SK-N-MC (cell line): ENCODE data around the gene CCDC107.

ENCODE experiments used
- DNase-seq: peaks from one replicate; pipeline ENCODE4 v3.0.0-alpha.2; 2011; ENCODE audit warnings: low read depth, low spot score
- H3K27ac ChIP-seq: fragments of 200-600 bp; sonication (generic); 2 replicates; pipeline ENCODE4 v1.5.1; 2016; ENCODE audit warnings: mixed run types
- H3K36me3 ChIP-seq: fragments of 200-600 bp; sonication (generic); 2 replicates; pipeline ENCODE4 v1.6.1; 2017; ENCODE audit warnings: antibody characterized with exemption, low read length, mixed read lengths; ENCODE audit not compliant: insufficient read depth
- H3K4me3 ChIP-seq: fragments of 200-600 bp; sonication (generic); 2 replicates; pipeline ENCODE4 v1.5.1; 2016
- H3K9ac ChIP-seq: fragments of 200-600 bp; sonication (generic); 2 replicates; pipeline ENCODE4 v1.8.0; 2017; ENCODE audit warnings: mixed run types, mixed read lengths; ENCODE audit not compliant: insufficient read length
- H3K9me3 ChIP-seq: fragments of 200-600 bp; sonication (generic); 2 replicates; pipeline ENCODE4 v1.6.1; 2017; ENCODE audit warnings: low read depth, mild to moderate bottlenecking, antibody characterized with exemption, low read length, moderate library complexity, mixed read lengths
- EZH2 ChIP-seq: fragments of 200-600 bp; sonication (generic); IDR thresholded peaks from one replicate; pipeline ENCODE4 v1.6.1; 2017; ENCODE audit warnings: antibody characterized with exemption
- FOXP2 ChIP-seq: optimal IDR thresholded peaks from 2 replicates; pipeline ENCODE3; 2011; ENCODE audit warnings: mild to moderate bottlenecking, moderate library complexity; ENCODE audit not compliant: insufficient read depth; ENCODE audit errors: extremely low read length, control extremely low read depth
- POLR2AphosphoS5 ChIP-seq: IDR thresholded peaks from 2 replicates; pipeline ENCODE4 v1.6.1; 2012; ENCODE audit warnings: mild to moderate bottlenecking, low read depth, low read length, borderline replicate concordance

CCDC107 gene

GRCh38 chr9:35688558-35689541, 30.8 kb downstream of the CCDC107 start:
- Histone ChIP-seq H3K27ac (peak overlapping the region; percentile 49; the same call in 1 of the 2 replicates), H3K4me3 (peak overlapping the region; percentile 96), H3K9me3 (no peaks in the 10 kb centered on the region), H3K9ac (peak overlapping the region; percentile 49), H3K36me3 (peaks cover 13% of the 10 kb centered on the region; the same call in 1 of the 2 replicates)
- no peak for DNase-seq
- no peak for TF ChIP-seq POLR2AphosphoS5
- TF ChIP-seq EZH2 = no peak
- no peak for TF ChIP-seq FOXP2

GRCh38 chr9:35689542-35690293, 31.6 kb downstream of the CCDC107 start, which contains the start of gene TPM2:
TSS of gene TPM2 (minus strand) at chr9:35689925. CDS start at chr9:35689817, 108 bp downstream.
- Histone ChIP-seq H3K4me3 (peak within 1 kb of the TSS; percentile 96), H3K36me3 (peaks cover 4% of the 10 kb centered on the region; the same call in 1 of the 2 replicates), H3K27ac (peak within 1 kb of the TSS; percentile 81), H3K9ac (peak within 1 kb of the TSS; percentile 90), H3K9me3 (no peaks in the 10 kb centered on the region)
- no peak for DNase-seq
- no peak for TF ChIP-seq EZH2
- peak; percentile 90 for TF ChIP-seq POLR2AphosphoS5

GRCh38 chr9:35690294-35690613, 32.2 kb downstream of the CCDC107 start:
- Histone ChIP-seq H3K9ac (peak overlapping the region; percentile 90), H3K9me3 (no peaks in the 10 kb centered on the region), H3K27ac (no peak overlapping the region), H3K4me3 (peak overlapping the region; percentile 96), H3K36me3 (no peaks in the 10 kb centered on the region; the same call in 1 of the 2 replicates)
- DNase-seq = no peak
- TF ChIP-seq FOXP2 = no peak
- TF ChIP-seq EZH2 = no peak
- TF ChIP-seq POLR2AphosphoS5 = no peak

DNA sequence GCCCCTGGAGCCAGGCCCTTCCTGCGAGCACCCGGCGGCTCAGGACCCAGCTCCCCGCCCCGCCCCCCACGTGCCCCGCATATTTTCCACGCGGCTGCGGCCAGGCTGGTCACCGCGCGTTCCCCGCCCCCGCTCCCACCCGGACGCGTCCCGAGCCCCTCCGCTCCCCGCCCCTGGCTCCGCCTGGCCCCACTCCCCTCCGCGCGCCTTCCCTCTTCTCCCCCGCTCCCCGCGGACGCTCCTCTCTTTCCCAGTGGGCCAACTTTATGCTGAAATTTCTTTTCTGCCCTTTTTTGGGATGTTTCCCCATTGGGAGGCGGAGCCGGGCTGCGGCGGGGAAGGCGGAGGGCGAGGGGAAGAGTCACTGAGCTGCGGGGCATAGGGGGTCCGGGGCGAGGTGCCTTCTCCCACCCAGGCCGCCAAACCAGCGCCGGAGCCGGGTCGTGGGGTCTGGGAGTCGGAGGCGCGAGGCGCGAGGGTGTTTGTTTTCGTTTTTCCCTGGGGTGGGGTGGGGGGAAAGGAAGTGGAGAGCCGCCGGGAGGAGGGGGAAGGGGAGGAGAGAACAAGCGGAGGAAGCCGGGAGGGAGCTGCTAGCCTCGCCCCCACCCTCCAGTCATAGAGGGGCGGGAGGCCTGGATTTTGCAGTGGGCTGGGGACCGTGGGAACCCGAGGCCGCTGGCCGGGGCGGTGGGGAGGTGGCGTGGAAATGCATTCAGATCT, 32.7 kb downstream of the CCDC107 start:
- Histone ChIP-seq H3K9ac (peak overlapping the region; percentile 90), H3K36me3 (no peaks in the 10 kb centered on the region; the same call in 1 of the 2 replicates), H3K9me3 (no peaks in the 10 kb centered on the region), H3K4me3 (peak overlapping the region; percentile 96), H3K27ac (peak overlapping the region; percentile 81)
- TF ChIP-seq POLR2AphosphoS5 (peak; percentile 66), FOXP2 (no peak)
- DNase-seq = no peak

GRCh38 chr9:35691334-35691650, 33.2 kb downstream of the CCDC107 start:
- Histone ChIP-seq H3K9ac (peak overlapping the region; percentile 90), H3K36me3 (peaks cover 5% of the 10 kb centered on the region; the same call in 1 of the 2 replicates), H3K4me3 (peak overlapping the region; percentile 96), H3K27ac (peak overlapping the region; percentile 81), H3K9me3 (no peaks in the 10 kb centered on the region)
- no peak for DNase-seq
- TF ChIP-seq POLR2AphosphoS5 (no peak), EZH2 (no peak), FOXP2 (no peak)

DNA sequence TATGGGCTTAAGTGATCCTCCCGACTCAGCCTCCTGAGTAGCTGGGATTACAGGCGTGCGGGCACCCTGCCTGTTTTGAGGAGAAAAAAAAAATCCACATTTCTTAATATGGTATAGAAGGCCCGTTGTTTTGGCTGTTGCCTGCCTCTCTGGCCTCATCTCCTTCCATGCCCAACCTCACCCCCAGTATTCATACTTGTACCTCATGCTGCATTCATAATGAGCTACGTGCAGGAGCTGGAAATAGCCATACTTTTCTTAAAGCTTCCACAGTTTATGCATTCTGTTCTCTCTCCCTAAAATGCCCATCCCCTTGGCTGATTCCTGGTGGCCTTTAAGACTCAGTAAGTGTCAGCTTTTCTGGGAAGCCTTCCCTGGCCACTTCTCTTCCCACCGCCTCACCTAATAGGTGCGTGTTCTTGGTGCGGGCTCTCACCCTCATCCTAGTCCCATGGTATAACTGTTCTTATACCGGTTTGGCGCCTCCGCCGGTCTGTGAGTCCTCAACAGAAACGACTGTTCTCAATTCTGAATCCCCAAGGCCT, 33.7 kb downstream of the CCDC107 start:
- peaks cover 10% of the 10 kb centered on the region for H3K36me3 ChIP-seq
- DNase-seq = no peak
- no peaks in the 10 kb centered on the region for H3K9me3 ChIP-seq
- H3K4me3 ChIP-seq = no peak overlapping the region
- no peak for TF ChIP-seq FOXP2
- TF ChIP-seq EZH2 = no peak
- TF ChIP-seq POLR2AphosphoS5 = no peak
- H3K9ac ChIP-seq = no peak overlapping the region
- H3K27ac ChIP-seq = peak overlapping the region; percentile 81; the same call in 1 of the 2 replicates

DNA sequence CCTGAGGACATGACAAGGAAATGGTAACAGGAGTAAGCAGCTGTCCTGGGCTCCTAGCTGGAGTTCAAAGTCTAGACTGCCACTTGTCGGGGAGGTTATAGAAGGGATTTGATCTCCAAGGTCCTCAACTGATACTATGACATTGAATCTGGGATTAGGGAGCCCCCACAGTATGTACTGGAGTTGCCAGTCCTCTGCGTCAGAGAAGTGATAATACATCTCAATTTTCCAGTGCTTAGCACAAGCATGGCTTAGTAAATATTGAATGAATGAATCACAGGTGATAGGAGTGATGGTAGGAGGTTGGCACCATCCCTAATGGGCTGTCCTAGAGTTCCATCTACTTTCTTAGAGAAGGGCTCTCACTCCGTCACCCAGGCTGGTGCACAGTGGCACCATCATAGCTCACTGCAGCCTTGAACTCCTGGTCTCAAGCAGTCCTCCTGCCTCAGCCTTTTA, 37.9 kb downstream of the CCDC107 start:
- Histone ChIP-seq H3K9me3 (no peaks in the 10 kb centered on the region), H3K4me3 (no peak overlapping the region), H3K27ac (no peak overlapping the region), H3K9ac (no peak overlapping the region), H3K36me3 (peaks cover 52% of the 10 kb centered on the region)
- DNase-seq = no peak
- TF ChIP-seq FOXP2 (no peak), EZH2 (no peak), POLR2AphosphoS5 (no peak)
